Activated T-helper 2 cell treated with anti-CD3 and anti-CD28 coated beads, Interferon-gamma antibody, Interleukin-2, Interleukin-4, amounts not matched to agents 10 μg/mL and 5 μg/mL and 100 μg/mL, durations not matched to agents 14 hours and 24 hours and 36 hours (primary cell): ENCODE measurements around the gene MEF2C. TPM values are rescaled to one million over a fixed set of nuclear protein-coding genes. Genes with fewer than 3 reads are reported as not detected.
A peak's percentile ranks its signal among the peaks of the same experiment; 100 is the strongest.

Experiments
- DNase-seq: peaks from one replicate; pipeline ENCODE4 v3.0.0; 2021; ENCODE audit warnings: low spot score
- H3K27ac Mint-ChIP-seq: one replicate; pipeline ENCODE4 v1.8.0; 2021; ENCODE audit warnings: mixed read lengths
- H3K27me3 Mint-ChIP-seq: one replicate; pipeline ENCODE4 v1.8.0; 2021; ENCODE audit warnings: low read depth, mixed read lengths
- H3K36me3 Mint-ChIP-seq: one replicate; pipeline ENCODE4 v1.8.0; 2021; ENCODE audit warnings: low read depth, mixed read lengths
- H3K4me1 Mint-ChIP-seq: one replicate; pipeline ENCODE4 v1.8.0; 2021; ENCODE audit warnings: low read depth, mixed read lengths
- H3K4me3 Mint-ChIP-seq: one replicate; pipeline ENCODE4 v1.8.0; 2021; ENCODE audit warnings: low read depth, mild to moderate bottlenecking, moderate library complexity, mixed read lengths
- H3K9me3 Mint-ChIP-seq: one replicate; pipeline ENCODE4 v1.8.0; 2021; ENCODE audit warnings: mixed read lengths
- intact Hi-C: fragments of 100-400 bp; cut with micrococcal nuclease; formaldehyde crosslinking; loops from one replicate; pipeline ENCODE4 v1.15.1; 2023
- total RNA-seq: library from RNA; stranded (reverse); gene quantifications from 2 replicates; pipeline ENCODE4 v1.2.3, GENCODE V29; 2022

MEF2C gene
- total RNA-seq, 1 donor from 2014 or later = 0.25 TPM

DNA sequence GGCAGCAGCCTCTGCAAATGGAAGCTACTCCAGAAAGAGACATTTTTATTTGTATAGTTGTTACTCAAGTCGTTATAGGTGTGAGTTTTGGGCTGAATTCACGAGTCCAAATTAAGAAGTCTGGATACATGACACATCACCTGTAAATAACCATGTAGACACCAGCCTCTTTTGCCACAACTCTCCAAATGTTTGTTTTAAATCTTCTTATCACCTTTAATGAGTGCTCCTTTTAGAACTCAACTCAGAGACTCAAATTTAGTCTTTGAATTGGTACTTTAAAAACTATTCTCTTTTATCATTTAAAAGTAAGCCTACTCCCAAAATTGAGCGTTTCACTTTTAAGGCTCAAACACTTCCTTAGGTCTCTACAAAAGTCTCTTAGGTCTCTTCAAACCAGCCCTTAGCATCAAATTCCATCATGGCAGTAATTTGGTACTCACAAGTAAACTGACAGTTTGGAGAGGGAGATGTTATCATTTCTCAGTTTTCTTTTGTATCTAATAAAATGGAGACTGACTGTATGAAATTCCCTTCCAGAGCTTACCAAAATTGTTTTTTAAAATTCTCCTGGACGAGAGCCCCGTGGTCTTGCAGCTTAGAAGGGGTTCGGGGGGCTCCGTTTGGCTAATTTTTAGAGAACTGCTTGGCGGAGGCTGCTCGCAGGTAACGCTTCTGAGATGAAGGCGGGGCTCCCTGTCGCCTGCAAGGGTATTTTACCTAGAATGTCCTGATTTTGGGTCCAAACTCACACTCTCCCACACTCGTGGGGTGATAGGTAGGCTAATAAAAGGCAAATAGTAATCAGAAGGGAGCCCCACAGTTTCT lies 194.6 kb downstream of the MEF2C start:
- H3K27ac Mint-ChIP-seq = no peak overlapping the region
- H3K9me3 Mint-ChIP-seq = no peaks in the 10 kb centered on the region
- no peaks in the 10 kb centered on the region for H3K36me3 Mint-ChIP-seq
- DNase-seq = no peak
- intact Hi-C loops = no loop called here
- peaks cover 92% of the 10 kb centered on the region for H3K27me3 Mint-ChIP-seq
- no peak overlapping the region for H3K4me3 Mint-ChIP-seq
- H3K4me1 Mint-ChIP-seq = peaks cover 9% of the 10 kb centered on the region

DNA sequence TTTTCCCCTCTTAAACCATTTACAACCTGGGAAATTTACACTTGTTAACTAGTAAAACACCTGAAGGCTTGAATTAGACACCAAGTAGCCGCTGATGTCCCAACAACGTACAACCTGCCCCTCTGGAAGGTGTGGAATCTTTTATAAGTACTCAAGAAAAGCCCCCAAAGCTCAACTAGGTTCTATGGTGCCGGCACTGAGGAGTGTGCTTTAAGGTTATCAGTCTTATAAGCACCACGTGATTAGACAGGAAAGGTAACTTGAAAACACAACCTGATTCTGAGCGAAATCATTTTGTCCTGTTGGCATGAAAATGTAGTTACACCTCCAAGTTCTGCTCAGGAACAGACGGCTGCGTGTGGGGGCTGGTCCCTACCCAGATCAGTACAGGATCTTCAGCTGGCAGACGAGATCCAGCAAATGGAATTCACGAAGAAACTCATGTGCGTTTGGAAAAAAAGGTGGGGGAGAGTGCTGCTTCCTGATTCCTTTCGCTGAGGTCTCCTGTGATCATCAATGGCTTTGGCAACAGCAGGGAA lies 195.5 kb downstream of the MEF2C start:
- Mint-ChIP-seq H3K9me3 (no peaks in the 10 kb centered on the region), H3K36me3 (no peaks in the 10 kb centered on the region), H3K4me1 (peaks cover 9% of the 10 kb centered on the region), H3K27me3 (peaks cover 92% of the 10 kb centered on the region), H3K27ac (no peak overlapping the region), H3K4me3 (no peak overlapping the region)
- intact Hi-C loops = no loop called here
- DNase-seq = no peak

DNA sequence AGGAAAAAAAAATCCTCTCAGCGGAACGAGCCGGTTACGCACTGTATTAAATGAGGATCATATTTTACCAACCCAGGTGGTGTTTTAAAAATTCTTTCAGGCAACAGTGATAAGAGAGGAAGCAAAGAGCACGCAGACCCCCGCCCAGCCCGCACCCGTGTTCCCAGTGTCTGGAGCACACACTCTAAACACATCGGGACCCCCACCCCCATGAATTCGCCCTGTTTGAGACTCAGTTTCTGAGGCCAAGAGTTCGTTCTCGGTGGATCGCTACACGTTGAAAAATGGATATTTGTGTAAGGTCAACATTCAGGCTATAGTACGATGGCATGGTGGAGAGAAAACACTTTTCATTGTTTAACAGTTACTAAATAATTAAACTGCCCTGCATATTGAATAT lies 196.3 kb downstream of the MEF2C start:
- no peaks in the 10 kb centered on the region for H3K9me3 Mint-ChIP-seq
- H3K4me3 Mint-ChIP-seq = no peak overlapping the region
- no peak for DNase-seq

DNA sequence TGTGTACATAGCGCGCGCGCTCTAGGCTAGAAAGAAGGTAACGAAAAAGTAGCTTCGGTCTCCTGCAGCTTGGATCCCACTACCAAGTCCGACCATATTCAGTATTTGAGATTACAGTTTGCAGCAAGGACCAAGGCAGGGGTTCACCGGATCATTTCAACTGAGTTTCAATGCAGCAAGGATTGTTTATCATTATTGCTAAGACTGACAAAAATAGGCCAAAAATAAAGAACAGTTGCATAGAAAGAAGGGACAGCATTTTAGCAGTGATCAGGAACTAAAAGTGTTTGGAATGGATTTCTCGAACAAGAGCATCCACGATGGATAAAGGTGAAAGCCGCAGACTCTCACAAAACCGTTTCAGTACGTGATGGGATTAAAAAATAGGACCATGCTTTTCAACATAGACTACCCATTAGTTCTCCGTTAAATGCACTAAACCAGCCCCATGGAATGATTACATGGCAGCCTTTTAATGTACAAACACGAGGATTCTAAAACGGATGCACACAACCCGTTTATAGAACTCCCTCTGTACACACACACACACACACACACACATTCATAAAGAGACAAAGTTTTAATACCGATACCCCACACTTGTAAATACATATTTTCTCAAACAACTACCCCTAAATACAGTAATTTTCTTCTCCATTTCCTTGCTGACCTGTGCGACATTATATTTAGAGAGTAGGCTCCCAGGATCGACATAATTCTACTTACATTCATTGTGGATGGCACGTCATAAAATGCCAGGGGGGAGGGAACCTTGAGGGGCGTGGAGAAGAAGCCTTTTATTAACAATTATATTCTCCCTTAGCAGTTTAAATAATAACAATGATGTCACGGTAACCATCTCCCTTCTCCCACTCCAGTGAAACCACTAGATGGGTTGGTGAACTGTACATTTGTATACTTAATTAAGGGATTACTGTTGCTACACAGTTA lies 197.1 kb downstream of the MEF2C start:
- intact Hi-C loops = no loop called here
- no peaks in the 10 kb centered on the region for H3K9me3 Mint-ChIP-seq
- no peak for DNase-seq
- H3K27me3 Mint-ChIP-seq = peaks cover 88% of the 10 kb centered on the region
- peaks cover 5% of the 10 kb centered on the region for H3K4me1 Mint-ChIP-seq
- no peak overlapping the region for H3K4me3 Mint-ChIP-seq
- H3K27ac Mint-ChIP-seq = no peak overlapping the region
- H3K36me3 Mint-ChIP-seq = no peaks in the 10 kb centered on the region

More for the DNA sequence above, 196.3 kb downstream of the MEF2C start:
- H3K27ac Mint-ChIP-seq = no peak overlapping the region
- no peaks in the 10 kb centered on the region for H3K36me3 Mint-ChIP-seq
- peaks cover 88% of the 10 kb centered on the region for H3K27me3 Mint-ChIP-seq
- intact Hi-C loops = no loop called here
- H3K4me1 Mint-ChIP-seq = peaks cover 9% of the 10 kb centered on the region

DNA sequence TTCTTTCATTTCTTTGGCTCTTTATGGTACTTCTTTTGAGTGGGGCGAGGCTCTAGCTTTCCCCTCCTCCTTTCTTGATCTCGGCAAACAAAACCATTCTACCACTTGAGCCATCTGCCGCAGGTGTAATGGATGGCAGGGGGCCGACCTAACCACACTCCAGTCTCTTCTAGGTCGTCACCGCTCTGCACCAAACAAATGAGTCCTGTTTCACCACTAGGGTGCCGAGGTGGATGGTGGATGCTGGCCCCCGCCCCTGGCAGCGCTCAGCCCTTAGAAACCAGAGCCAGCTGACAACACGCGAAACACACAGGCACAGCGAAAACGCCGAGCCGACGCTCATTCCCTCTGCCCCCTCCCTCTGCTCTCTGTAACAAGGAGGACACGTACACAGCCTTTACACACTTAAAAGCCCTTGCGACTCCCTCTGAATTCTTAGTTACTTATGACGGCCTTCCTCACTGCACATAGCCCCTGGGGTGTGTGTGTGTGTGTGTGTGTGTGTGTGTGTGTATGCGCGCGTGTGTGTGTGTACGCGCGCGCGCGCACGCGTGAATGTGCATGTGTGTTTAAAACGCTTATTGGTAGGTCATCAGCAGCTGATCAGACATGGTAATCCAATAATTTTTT lies 199.4 kb downstream of the MEF2C start:
- Mint-ChIP-seq H3K36me3 (no peaks in the 10 kb centered on the region), H3K4me3 (no peak overlapping the region), H3K9me3 (no peaks in the 10 kb centered on the region), H3K4me1 (peaks cover 9% of the 10 kb centered on the region), H3K27ac (no peak overlapping the region), H3K27me3 (peaks cover 89% of the 10 kb centered on the region)
- intact Hi-C loops = no loop called here
- no peak for DNase-seq

DNA sequence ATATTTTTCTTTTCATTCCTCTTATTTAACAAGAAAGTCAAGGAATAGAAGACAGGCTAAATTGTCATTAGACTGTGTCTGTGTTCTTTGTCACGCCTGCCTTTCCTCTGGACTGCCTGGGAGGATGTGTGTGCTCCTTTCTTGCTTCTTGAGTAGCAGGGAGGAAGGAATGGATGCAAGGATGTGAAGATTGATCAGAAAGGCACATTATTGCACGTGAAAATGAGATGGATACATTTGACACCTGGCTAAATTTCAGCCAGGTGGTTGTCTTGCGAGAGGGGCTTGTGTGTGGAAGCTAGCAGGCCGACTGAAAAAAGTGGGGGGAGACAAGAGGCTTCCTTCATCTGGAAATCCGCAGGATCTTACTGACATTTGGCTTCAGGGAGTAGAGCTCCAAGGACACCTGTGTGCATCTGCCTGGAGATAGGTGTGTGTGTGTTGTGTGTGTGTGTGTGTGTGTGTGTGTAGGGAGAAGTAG lies 200.1 kb downstream of the MEF2C start:
- intact Hi-C loops = no loop called here
- Mint-ChIP-seq H3K9me3 (no peaks in the 10 kb centered on the region), H3K4me3 (no peak overlapping the region), H3K36me3 (no peaks in the 10 kb centered on the region), H3K4me1 (peaks cover 9% of the 10 kb centered on the region), H3K27ac (no peak overlapping the region), H3K27me3 (peaks cover 88% of the 10 kb centered on the region)
- DNase-seq = no peak

DNA sequence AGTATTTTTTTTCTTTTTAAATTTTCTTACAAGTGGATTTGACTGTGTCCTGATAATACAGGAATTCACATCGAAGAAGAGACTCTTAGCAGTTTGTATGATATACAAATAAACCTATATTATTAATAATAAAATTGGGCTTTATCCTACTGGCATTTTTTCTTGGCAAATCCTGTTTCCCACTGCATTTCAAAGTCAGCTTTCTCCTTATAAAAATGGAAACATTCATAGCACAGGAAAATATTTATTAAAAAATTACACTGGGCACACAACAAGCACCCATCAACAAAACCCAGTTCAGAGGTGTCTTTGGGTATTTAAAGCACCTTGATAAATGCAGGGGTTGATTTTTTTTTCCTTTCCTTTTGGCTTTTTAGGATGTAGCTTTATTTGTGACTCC lies 200.9 kb downstream of the MEF2C start:
- H3K4me3 Mint-ChIP-seq = no peak overlapping the region
- intact Hi-C loops = no loop called here
- no peaks in the 10 kb centered on the region for H3K9me3 Mint-ChIP-seq
- H3K27me3 Mint-ChIP-seq = peaks cover 88% of the 10 kb centered on the region
- no peaks in the 10 kb centered on the region for H3K36me3 Mint-ChIP-seq
- no peak for DNase-seq
- H3K4me1 Mint-ChIP-seq = peaks cover 9% of the 10 kb centered on the region
- no peak overlapping the region for H3K27ac Mint-ChIP-seq

DNA sequence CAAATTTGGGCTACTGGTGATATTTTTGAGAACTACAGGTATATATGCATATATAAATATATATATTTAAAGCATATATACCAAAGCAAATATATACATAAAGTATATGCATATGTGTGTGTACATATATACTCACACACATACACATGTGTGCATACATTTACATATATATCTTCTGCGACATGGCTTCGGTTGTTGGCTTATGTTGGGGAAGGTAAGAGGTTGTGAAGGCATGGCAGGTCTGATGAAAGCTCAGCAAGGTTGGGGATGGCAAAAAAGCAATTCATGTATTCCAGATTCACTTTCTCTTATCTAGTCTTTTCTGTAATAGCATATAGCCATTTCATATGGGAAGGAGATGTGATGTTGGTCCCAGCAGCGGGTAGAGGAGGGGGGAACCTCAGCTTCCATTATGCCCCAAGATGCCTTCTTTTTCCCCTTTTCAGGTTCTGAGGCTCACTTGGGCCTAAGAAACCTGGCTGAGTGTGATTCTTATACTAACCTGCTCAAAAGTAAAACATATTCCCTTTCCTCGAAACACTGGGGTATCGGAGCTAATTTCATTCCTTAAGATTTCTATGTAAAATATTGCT lies 201.7 kb downstream of the MEF2C start:
- Mint-ChIP-seq H3K4me1 (peaks cover 13% of the 10 kb centered on the region), H3K4me3 (no peak overlapping the region), H3K9me3 (no peaks in the 10 kb centered on the region), H3K27me3 (peaks cover 85% of the 10 kb centered on the region), H3K27ac (no peak overlapping the region), H3K36me3 (no peaks in the 10 kb centered on the region)
- no peak for DNase-seq
- intact Hi-C loops = loop anchor here (2.0 kb wide), 1 partner anchor 539 kb away; no protein-coding TSS in a partner anchor

DNA sequence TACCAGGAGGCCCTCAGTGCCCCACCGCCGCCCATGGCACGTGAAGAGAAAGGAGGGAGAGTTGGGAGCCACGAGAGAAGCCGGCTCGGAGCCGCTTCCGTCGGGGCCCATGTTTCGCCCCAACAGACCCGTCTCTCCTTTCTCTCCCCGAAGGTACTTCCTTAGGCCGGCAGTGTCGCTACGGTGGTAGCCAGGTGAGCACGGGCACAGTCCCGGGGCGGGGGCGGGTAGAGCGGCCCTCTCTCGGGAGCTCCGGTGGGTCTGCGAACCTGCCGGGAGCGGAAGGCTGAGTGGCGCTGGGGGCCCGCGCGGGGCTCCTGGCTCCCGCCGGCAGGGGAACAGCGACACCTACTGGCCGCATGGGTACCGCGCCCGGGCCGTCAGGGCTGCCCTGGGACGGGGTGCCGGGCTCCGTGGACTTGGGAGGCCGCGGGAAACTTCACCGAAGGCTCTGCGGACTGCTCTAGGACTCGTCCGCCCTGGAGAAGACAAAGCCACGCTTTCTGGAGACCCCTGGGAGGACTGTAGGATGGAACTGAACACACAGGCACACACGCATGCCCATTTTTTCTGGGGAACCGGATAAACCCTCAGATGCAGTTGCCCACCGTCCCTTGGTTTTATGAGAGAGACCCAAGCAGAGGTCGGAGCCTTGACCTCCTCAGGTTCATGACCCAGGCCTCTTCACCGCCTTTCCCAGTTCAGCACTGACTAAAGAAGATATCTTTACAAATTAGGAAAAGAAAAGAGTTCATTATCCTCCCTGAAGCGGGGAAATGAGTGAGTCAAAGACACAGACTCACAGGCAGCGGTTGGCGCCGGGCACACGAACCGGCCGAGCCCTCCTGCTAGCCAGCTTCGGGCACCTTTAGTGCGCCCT lies 202.5 kb downstream of the MEF2C start:
- Mint-ChIP-seq H3K27ac (no peak overlapping the region), H3K9me3 (no peaks in the 10 kb centered on the region), H3K36me3 (no peaks in the 10 kb centered on the region), H3K27me3 (peaks cover 83% of the 10 kb centered on the region), H3K4me3 (no peak overlapping the region), H3K4me1 (peaks cover 15% of the 10 kb centered on the region)
- intact Hi-C loops = loop anchor here (1.0 to 2.0 kb wide), 3 partner anchors 19 to 899 kb away; no protein-coding TSS in a partner anchor
- DNase-seq = peak; percentile 72

DNA sequence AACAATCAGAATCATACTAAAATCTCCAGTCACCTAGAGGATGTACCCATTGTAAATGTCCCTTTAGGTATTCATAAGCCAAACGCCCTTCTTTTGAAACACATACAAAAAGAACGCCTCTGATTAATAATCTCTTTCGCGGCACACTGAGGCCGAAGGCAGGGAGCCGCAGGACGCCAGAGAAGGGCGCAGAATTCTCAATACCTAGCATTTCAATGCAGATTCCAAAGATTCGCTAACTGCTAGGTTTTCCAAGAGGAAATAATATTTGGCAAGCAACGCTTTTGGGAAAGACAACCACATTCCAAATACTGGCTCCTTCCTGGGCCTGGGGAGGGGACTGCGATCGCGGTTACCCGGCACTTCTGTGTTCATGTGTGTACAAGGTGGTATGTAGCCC lies 203.3 kb downstream of the MEF2C start:
- Mint-ChIP-seq H3K4me3 (no peak overlapping the region), H3K27ac (peak overlapping the region; percentile 8), H3K9me3 (no peaks in the 10 kb centered on the region), H3K36me3 (no peaks in the 10 kb centered on the region), H3K27me3 (peaks cover 83% of the 10 kb centered on the region), H3K4me1 (peaks cover 20% of the 10 kb centered on the region)
- intact Hi-C loops = loop anchor here (1.0 to 2.0 kb wide), 3 partner anchors 18 to 898 kb away; no protein-coding TSS in a partner anchor
- no peak for DNase-seq

DNA sequence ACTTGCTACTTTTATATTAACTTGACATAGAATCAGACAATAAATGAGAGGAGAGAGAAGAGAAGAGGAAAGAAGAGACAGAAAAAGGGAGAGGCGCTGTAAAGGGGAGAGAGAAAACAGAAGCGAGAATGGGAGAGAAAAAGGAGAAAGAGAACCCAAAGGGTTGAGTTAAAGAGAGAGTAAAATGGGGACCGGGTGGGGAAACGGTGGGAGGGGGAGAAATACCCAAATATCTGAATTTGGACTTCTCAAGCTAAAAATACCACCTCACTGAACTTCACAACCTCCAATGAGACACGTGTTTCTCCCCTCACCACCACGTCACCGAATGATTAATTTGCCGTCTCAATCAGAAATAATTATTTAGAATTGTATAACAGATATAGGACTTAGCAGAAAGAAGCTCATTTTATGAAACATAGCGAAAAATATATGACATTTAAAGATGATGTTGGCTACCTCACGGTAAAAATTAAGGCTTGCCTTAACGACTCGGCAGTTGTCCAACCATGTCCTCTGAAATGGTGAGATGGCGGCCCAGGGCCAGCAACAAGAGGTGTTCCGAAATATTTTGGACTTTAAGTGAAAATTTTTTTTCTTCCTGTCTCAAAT lies 204.1 kb downstream of the MEF2C start:
- peaks cover 81% of the 10 kb centered on the region for H3K27me3 Mint-ChIP-seq
- H3K4me3 Mint-ChIP-seq = no peak overlapping the region
- H3K4me1 Mint-ChIP-seq = peaks cover 20% of the 10 kb centered on the region
- H3K9me3 Mint-ChIP-seq = no peaks in the 10 kb centered on the region
- no peak for DNase-seq
- peak overlapping the region; percentile 1 for H3K27ac Mint-ChIP-seq
- H3K36me3 Mint-ChIP-seq = peaks cover 1% of the 10 kb centered on the region
- intact Hi-C loops = no loop called here
